Mesodermal cell (in vitro differentiated cells): ENCODE results near the gene CCDC154.

Source experiments
- H3K27ac ChIP-seq: 2 replicates; pipeline ENCODE4 v1.7.0; 2013; ENCODE audit warnings: mild to moderate bottlenecking, low read depth, low read length, moderate library complexity; ENCODE audit not compliant: severe bottlenecking
- H3K36me3 ChIP-seq: 2 replicates; pipeline ENCODE4 v1.7.1; 2013; ENCODE audit warnings: mild to moderate bottlenecking, low read length, moderate library complexity; ENCODE audit not compliant: control insufficient read depth, insufficient read depth
- H3K4me1 ChIP-seq: one replicate; pipeline ENCODE4 v1.7.1; 2013; ENCODE audit warnings: mild to moderate bottlenecking, low read length; ENCODE audit not compliant: insufficient read depth, control insufficient read depth, poor library complexity, severe bottlenecking
- H3K4me3 ChIP-seq: 2 replicates; pipeline ENCODE4 v1.7.0; 2013; ENCODE audit warnings: low read length, control low read depth, mild to moderate bottlenecking; ENCODE audit not compliant: insufficient read depth, poor library complexity, severe bottlenecking; ENCODE audit errors: extremely low read depth
- H3K9me3 ChIP-seq: 2 replicates; pipeline ENCODE4 v1.7.1; 2013; ENCODE audit warnings: mild to moderate bottlenecking, low read length, moderate library complexity; ENCODE audit not compliant: control insufficient read depth
- WGBS, 2 experiments: methylation state at CpG; one replicate each; pipeline ENCODE4 v1.1.5; 2013; ENCODE audit warnings: missing lambda C conversion rate in 2 of 2; ENCODE audit not compliant: insufficient coverage in 2 of 2; 5-methylcytosine and 5-hydroxymethylcytosine counted together

The CCDC154 gene

DNA sequence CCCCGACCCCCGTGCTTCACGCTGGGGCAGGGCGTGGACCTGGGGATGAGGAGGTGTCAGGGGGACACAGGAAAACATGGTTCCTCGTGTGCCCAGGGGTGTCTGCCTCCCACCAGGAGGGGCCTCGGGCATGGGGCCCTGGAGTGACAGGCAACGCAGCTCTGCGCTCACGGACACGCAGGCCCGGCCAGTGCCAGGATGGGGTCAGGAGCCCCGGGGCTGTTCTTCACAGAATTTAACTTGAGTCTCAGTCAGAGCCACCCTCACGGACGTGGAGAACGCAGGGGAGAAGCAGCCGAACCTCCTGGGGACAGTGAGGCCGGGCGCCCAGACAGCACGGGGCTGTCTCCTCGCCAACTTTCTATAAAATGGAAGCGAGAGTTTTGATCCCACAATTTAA, 46.6 kb downstream of the CCDC154 start:
- Histone ChIP-seq H3K4me3 (no peak overlapping the region), H3K4me1 (no peaks in the 10 kb centered on the region), H3K9me3 (no peaks in the 10 kb centered on the region), H3K36me3 (peaks cover 30% of the 10 kb centered on the region), H3K27ac (no peak overlapping the region)
- WGBS, 2 experiments = 96 to 97% methylated on average over 16 to 18 of the region's 21 CpGs

GRCh38 chr16:1395444-1396031, 48.8 kb downstream of the CCDC154 start:
- Histone ChIP-seq H3K27ac (no peak overlapping the region), H3K36me3 (peaks cover 15% of the 10 kb centered on the region), H3K4me1 (no peaks in the 10 kb centered on the region), H3K9me3 (no peaks in the 10 kb centered on the region), H3K4me3 (no peak overlapping the region)
- WGBS, 2 experiments = 96 to 97% methylated on average over 21 to 22 of the region's 22 CpGs

GRCh38 chr16:1394367-1394951, 49.9 kb downstream of the CCDC154 start:
- Histone ChIP-seq H3K27ac (no peak overlapping the region), H3K9me3 (no peaks in the 10 kb centered on the region), H3K4me1 (no peaks in the 10 kb centered on the region), H3K4me3 (no peak overlapping the region), H3K36me3 (peaks cover 19% of the 10 kb centered on the region)
- WGBS, 2 experiments = 94 to 95% methylated on average over 17 to 18 of the region's 19 CpGs

GRCh38 chr16:1393613-1394176, 50.7 kb downstream of the CCDC154 start:
- no peaks in the 10 kb centered on the region for H3K9me3 ChIP-seq
- 97% methylated on average over 17 to 19 of the region's 21 CpGs for WGBS, 2 experiments
- H3K4me3 ChIP-seq = no peak overlapping the region
- no peaks in the 10 kb centered on the region for H3K4me1 ChIP-seq
- H3K36me3 ChIP-seq = peaks cover 22% of the 10 kb centered on the region
- H3K27ac ChIP-seq = no peak overlapping the region

- 91 to 95% methylated on average over 16 of the region's 17 CpGs for WGBS, 2 experiments
- Histone ChIP-seq H3K4me1 (no peaks in the 10 kb centered on the region), H3K36me3 (peaks cover 22% of the 10 kb centered on the region), H3K9me3 (no peaks in the 10 kb centered on the region), H3K4me3 (no peak overlapping the region), H3K27ac (no peak overlapping the region)
These were observed 51.5 kb downstream of the CCDC154 start for GRCh38 chr16:1392826-1393225.

GRCh38 chr16:1390239-1390779, 54.0 kb downstream of the CCDC154 start:
- Histone ChIP-seq H3K4me3 (no peak overlapping the region), H3K27ac (no peak overlapping the region), H3K36me3 (peaks cover 25% of the 10 kb centered on the region), H3K9me3 (no peaks in the 10 kb centered on the region), H3K4me1 (no peaks in the 10 kb centered on the region)
- WGBS, 2 experiments = 92 to 96% methylated on average over 23 to 28 of the region's 28 CpGs

GRCh38 chr16:1389762-1390161, 54.6 kb downstream of the CCDC154 start:
- H3K27ac ChIP-seq = no peak overlapping the region
- 93 to 99% methylated on average over 3 to 6 of the region's 7 CpGs for WGBS, 2 experiments
- no peak overlapping the region for H3K4me3 ChIP-seq
- H3K36me3 ChIP-seq = peaks cover 25% of the 10 kb centered on the region
- no peaks in the 10 kb centered on the region for H3K4me1 ChIP-seq
- H3K9me3 ChIP-seq = no peaks in the 10 kb centered on the region

DNA sequence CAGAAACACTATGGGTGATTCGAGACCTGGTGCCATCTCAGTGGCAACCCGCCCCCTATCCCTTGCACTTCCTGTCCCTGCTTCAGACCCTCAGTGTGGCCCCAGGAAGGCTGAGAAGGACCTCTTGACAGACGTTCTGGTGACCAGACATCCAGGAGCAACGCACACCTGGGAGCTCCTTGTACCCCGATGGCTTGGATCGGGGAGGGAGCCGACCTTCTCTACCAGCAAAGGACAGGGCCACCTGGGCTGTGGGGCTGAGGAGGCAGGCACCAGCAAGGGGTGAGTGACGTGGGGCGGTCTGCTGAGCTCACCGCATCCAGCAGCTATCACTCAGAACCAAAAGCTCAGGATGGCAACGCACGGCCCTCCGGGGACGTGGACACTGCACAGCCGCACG, 57.0 kb downstream of the CCDC154 start:
- H3K36me3 ChIP-seq = peaks cover 15% of the 10 kb centered on the region
- H3K4me1 ChIP-seq = no peaks in the 10 kb centered on the region
- H3K9me3 ChIP-seq = no peaks in the 10 kb centered on the region
- no peak overlapping the region for H3K4me3 ChIP-seq
- H3K27ac ChIP-seq = no peak overlapping the region
- WGBS, 2 experiments = 94% methylated on average over 15 to 16 of the region's 16 CpGs

- no peaks in the 10 kb centered on the region for H3K4me1 ChIP-seq
- WGBS, 2 experiments = 96 to 97% methylated on average over 34 to 39 of the region's 39 CpGs
- no peak overlapping the region for H3K4me3 ChIP-seq
- H3K36me3 ChIP-seq = peaks cover 24% of the 10 kb centered on the region
- H3K9me3 ChIP-seq = no peaks in the 10 kb centered on the region
- H3K27ac ChIP-seq = no peak overlapping the region
These were observed 59.1 kb downstream of the CCDC154 start for GRCh38 chr16:1385232-1385631.
